GM21786 (cell line): Measurements from ENCODE around the gene IQSEC1.

Experiments
- ATAC-seq: cut with Tn5 transposase; IDR thresholded peaks from one replicate; pipeline ENCODE4 v1.9.1; 2021; ENCODE audit not compliant: unreplicated experiment

Gene IQSEC1

GRCh38 chr3:12916159-12916558 is 157.1 kb downstream of the IQSEC1 start:
- peak; percentile 57 for ATAC-seq

- ATAC-seq, result no peak
These were observed 159.1 kb downstream of the IQSEC1 start for GRCh38 chr3:12914088-12914487.

GRCh38 chr3:12911881-12912415 is 161.3 kb downstream of the IQSEC1 start:
- ATAC-seq, result no peak

- no peak for ATAC-seq
These were observed 162.7 kb downstream of the IQSEC1 start for GRCh38 chr3:12910356-12911099.

GRCh38 chr3:12909710-12910109 is 163.5 kb downstream of the IQSEC1 start:
- ATAC-seq, result no peak

- no peak for ATAC-seq
These were observed 164.4 kb downstream of the IQSEC1 start for GRCh38 chr3:12908859-12909258.

GRCh38 chr3:12908136-12908730 is 165.0 kb downstream of the IQSEC1 start:
- no peak for ATAC-seq

GRCh38 chr3:12907729-12908128 is 165.5 kb downstream of the IQSEC1 start:
- ATAC-seq, result no peak

- ATAC-seq, result no peak
These were observed 165.9 kb downstream of the IQSEC1 start for GRCh38 chr3:12907296-12907695.

- ATAC-seq, result no peak
These were observed 166.3 kb downstream of the IQSEC1 start for GRCh38 chr3:12906916-12907290.

GRCh38 chr3:12906141-12906915 is 166.9 kb downstream of the IQSEC1 start:
- no peak for ATAC-seq

- ATAC-seq, result no peak
These were observed 167.7 kb downstream of the IQSEC1 start for GRCh38 chr3:12905316-12906071.

GRCh38 chr3:12904951-12905315 is 168.3 kb downstream of the IQSEC1 start:
- ATAC-seq, result no peak

GRCh38 chr3:12903881-12904280 is 169.3 kb downstream of the IQSEC1 start:
- ATAC-seq, result no peak

GRCh38 chr3:12903000-12903800 is 170.0 kb downstream of the IQSEC1 start:
- no peak for ATAC-seq

GRCh38 chr3:12902181-12902999 is 170.8 kb downstream of the IQSEC1 start:
- no peak for ATAC-seq

- ATAC-seq, result no peak
These were observed 171.6 kb downstream of the IQSEC1 start for GRCh38 chr3:12901623-12902045.

- no peak for ATAC-seq
These were observed 172.3 kb downstream of the IQSEC1 start for GRCh38 chr3:12900885-12901411.
